ENCODE data around the gene TRAPPC8.

- TF ChIP-seq CTCF (IDR thresholded peaks at IDR 0.05; ENCODE audit: insufficient read depth, low read depth, low read length) = no peak
- TF ChIP-seq EZH2 (IDR thresholded peaks at IDR 0.05; ENCODE audit: insufficient read depth, low read length) = no peak
These were observed 67.6 kb downstream of the TRAPPC8 start for GRCh38 chr18:31875301-31875700.
